Tibial nerve (tissue), 4 donors: ENCODE measurements around the gene GABRB2. TPM values are rescaled to one million over a fixed set of nuclear protein-coding genes. Genes with fewer than 3 reads are reported as not detected.

Source experiments
- DNase-seq, 2 donors: peaks; one replicate each; pipeline ENCODE4 v3.0.0-alpha.2; 2019; ENCODE audit warnings: low spot score in 2 of 2
- H3K27ac ChIP-seq, 4 donors: fragments of 200-600 bp; sonication (generic) in 3 of 4; one replicate each; pipeline ENCODE4 v1.5.1; 2017 to 2019; ENCODE audit warnings: mild to moderate bottlenecking in 1 of 4
- H3K27me3 ChIP-seq, 2 donors: fragments of 200-600 bp; sonication (generic) in 1 of 2; one replicate each; pipeline versions ENCODE4 v1.5.1 to v1.6.0; 2017 to 2019
- H3K36me3 ChIP-seq, 3 donors: fragments of 200-600 bp; sonication (generic); one replicate each; pipeline ENCODE4 v1.5.1; 2018 to 2019
- H3K4me1 ChIP-seq, 4 donors: fragments of 200-600 bp; sonication (generic) in 3 of 4; one replicate each; pipeline ENCODE4 v1.5.1; 2017 to 2019
- H3K4me3 ChIP-seq, 4 donors: fragments of 200-600 bp; sonication (generic) in 3 of 4; one replicate each; pipeline ENCODE4 v1.5.1; 2017 to 2019; ENCODE audit warnings: mild to moderate bottlenecking in 1 of 4, moderate library complexity in 1 of 4
- H3K9me3 ChIP-seq, 4 donors: fragments of 200-600 bp; sonication (generic) in 3 of 4; one replicate each; pipeline ENCODE4 v1.5.1; 2017 to 2019
- EP300 ChIP-seq, 2 donors: sonication (generic); formaldehyde crosslinking; IDR thresholded peaks; one replicate each; pipeline ENCODE4 v1.6.1; 2017; ENCODE audit warnings: antibody characterized with exemption in 2 of 2, mild to moderate bottlenecking in 1 of 2
- POLR2A ChIP-seq, 2 donors: fragments of 450-650 bp; IDR thresholded peaks; one replicate each; pipeline ENCODE4 v1.6.1; 2017; ENCODE audit warnings: antibody characterized with exemption in 2 of 2, mild to moderate bottlenecking in 2 of 2, moderate library complexity in 2 of 2
- WGBS, 2 donors: methylation state at CpG; one replicate each; pipeline ENCODE4 v1.1.5; 2018; 5-methylcytosine and 5-hydroxymethylcytosine counted together
- total RNA-seq, 4 donors: library from RNA; depleted of rRNA; stranded (reverse); fragments of >200 nt; gene quantifications; one replicate each; pipeline ENCODE4 v1.1.0, GENCODE V29; 2016
- TF ChIP-seq, protein P1 (sequence below), 5 experiments: fragments of 200-600 bp in 3 of 5; fragments of 450-650 bp in 2 of 5; sonication (generic) in 3 of 5; IDR thresholded peaks; one replicate each; pipeline ENCODE4 v1.5.1; 2016 to 2019; ENCODE audit warnings: antibody characterized with exemption in 5 of 5, mild to moderate bottlenecking in 3 of 5, moderate library complexity in 2 of 5

The GABRB2 gene
- total RNA-seq, 4 donors from 2014 or later = 0.39 to 3.9 (median 3.0) TPM

DNA sequence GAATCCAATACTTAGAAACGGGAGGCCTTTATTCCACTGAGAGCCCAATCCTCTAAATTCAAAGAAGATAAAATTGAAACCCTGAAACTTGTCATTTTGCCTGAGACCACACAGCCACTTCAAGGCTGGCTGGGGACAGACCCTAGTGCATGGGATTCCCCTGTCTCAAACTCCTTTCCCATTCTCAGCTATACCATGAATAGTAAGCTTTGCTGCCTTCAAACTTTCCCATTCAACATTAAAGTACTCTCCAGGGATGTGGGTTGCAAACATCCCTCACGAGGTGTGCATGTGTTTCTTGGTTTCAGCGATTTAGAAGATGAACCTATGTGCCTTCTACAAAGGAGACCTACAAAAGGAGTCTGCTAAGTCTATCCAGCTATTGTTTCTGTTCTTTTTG is 64.6 kb downstream of the GABRB2 start:
- DNase-seq = no peak
- TF ChIP-seq EP300 (IDR thresholded peaks at IDR 0.05) (no peak), POLR2A (IDR thresholded peaks at IDR 0.05) (no peak)
- TF ChIP-seq, protein P1, sequence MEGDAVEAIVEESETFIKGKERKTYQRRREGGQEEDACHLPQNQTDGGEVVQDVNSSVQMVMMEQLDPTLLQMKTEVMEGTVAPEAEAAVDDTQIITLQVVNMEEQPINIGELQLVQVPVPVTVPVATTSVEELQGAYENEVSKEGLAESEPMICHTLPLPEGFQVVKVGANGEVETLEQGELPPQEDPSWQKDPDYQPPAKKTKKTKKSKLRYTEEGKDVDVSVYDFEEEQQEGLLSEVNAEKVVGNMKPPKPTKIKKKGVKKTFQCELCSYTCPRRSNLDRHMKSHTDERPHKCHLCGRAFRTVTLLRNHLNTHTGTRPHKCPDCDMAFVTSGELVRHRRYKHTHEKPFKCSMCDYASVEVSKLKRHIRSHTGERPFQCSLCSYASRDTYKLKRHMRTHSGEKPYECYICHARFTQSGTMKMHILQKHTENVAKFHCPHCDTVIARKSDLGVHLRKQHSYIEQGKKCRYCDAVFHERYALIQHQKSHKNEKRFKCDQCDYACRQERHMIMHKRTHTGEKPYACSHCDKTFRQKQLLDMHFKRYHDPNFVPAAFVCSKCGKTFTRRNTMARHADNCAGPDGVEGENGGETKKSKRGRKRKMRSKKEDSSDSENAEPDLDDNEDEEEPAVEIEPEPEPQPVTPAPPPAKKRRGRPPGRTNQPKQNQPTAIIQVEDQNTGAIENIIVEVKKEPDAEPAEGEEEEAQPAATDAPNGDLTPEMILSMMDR (IDR thresholded peaks at IDR 0.05) = no peak
- Histone ChIP-seq H3K36me3 (no peaks in the 10 kb centered on the region), H3K9me3 (no peaks in the 10 kb centered on the region), H3K27ac (no peak overlapping the region), H3K4me1 (no peaks in the 10 kb centered on the region), H3K27me3 (no peaks in the 10 kb centered on the region), H3K4me3 (no peak overlapping the region)
- 59 to 65% methylated on average over 3 of the region's 3 CpGs for WGBS, 2 donors

GRCh38 chr5:161471211-161471950 is 75.1 kb downstream of the GABRB2 start:
- WGBS, 2 donors = 72 to 75% methylated on average over 4 of the region's 4 CpGs
- DNase-seq = no peak
- H3K4me3 ChIP-seq = no peak overlapping the region

GRCh38 chr5:161467703-161468102 is 78.8 kb downstream of the GABRB2 start:
- no peak overlapping the region for H3K27ac ChIP-seq
- no peak overlapping the region for H3K4me3 ChIP-seq
- no peaks in the 10 kb centered on the region for H3K27me3 ChIP-seq
- no peaks in the 10 kb centered on the region for H3K36me3 ChIP-seq
- WGBS, 2 donors = 78 to 93% methylated on average over 1 of the region's 1 CpG
- no peak for DNase-seq
- TF ChIP-seq, protein P1 (IDR thresholded peaks at IDR 0.05) = no peak
- TF ChIP-seq EP300 (IDR thresholded peaks at IDR 0.05) (no peak), POLR2A (IDR thresholded peaks at IDR 0.05) (no peak)
- no peaks in the 10 kb centered on the region for H3K9me3 ChIP-seq
- H3K4me1 ChIP-seq = no peaks in the 10 kb centered on the region

More at GRCh38 chr5:161471211-161471950, 75.1 kb downstream of the GABRB2 start:
- Histone ChIP-seq H3K4me1 (no peaks in the 10 kb centered on the region), H3K27ac (no peak overlapping the region), H3K36me3 (no peaks in the 10 kb centered on the region), H3K27me3 (no peaks in the 10 kb centered on the region), H3K9me3 (peaks cover 0 to 8% (median 0%) of the 10 kb centered on the region in 4 donors)
- TF ChIP-seq POLR2A (IDR thresholded peaks at IDR 0.05) (no peak), EP300 (IDR thresholded peaks at IDR 0.05) (no peak)
- TF ChIP-seq, protein P1 (IDR thresholded peaks at IDR 0.05) = no peak

DNA sequence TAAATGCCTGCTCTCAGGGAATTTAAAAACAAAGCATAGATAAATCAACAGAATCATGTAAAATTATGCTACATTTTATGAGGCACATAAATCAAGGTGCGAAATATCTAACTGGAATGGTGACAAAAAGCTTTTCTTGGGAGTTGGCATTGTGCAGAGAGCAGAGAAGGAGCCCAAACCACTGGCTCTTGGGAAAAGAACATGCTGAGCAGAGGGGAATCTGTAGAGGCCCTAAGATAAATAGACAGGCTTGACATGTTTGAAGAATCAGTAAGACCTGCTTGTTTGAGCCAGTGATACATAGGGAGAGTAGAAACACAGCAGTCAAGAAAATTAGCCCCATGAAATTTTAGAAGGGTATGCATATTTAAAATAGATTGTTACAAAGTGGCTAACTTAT is 85.8 kb downstream of the GABRB2 start:
- TF ChIP-seq EP300 (IDR thresholded peaks at IDR 0.05) (no peak), POLR2A (IDR thresholded peaks at IDR 0.05) (no peak)
- TF ChIP-seq, protein P1 (IDR thresholded peaks at IDR 0.05) = no peak
- DNase-seq = no peak
- H3K27ac ChIP-seq = no peak overlapping the region

GRCh38 chr5:161446655-161447054 is 99.9 kb downstream of the GABRB2 start:
- Histone ChIP-seq H3K4me3 (no peak overlapping the region), H3K27me3 (no peaks in the 10 kb centered on the region), H3K36me3 (no peaks in the 10 kb centered on the region), H3K27ac (no peak overlapping the region), H3K9me3 (no peaks in the 10 kb centered on the region), H3K4me1 (no peaks in the 10 kb centered on the region)
- TF ChIP-seq POLR2A (IDR thresholded peaks at IDR 0.05) = no peak
- TF ChIP-seq, protein P1 (IDR thresholded peaks at IDR 0.05) = no peak
- no peak for TF ChIP-seq EP300 (IDR thresholded peaks at IDR 0.05)
- no peak for DNase-seq
- 86 to 89% methylated on average over 1 of the region's 1 CpG for WGBS, 2 donors

More for the DNA sequence above, 85.8 kb downstream of the GABRB2 start:
- no peak overlapping the region for H3K4me3 ChIP-seq
- no peaks in the 10 kb centered on the region for H3K4me1 ChIP-seq
- no peaks in the 10 kb centered on the region for H3K27me3 ChIP-seq
- H3K9me3 ChIP-seq = no peaks in the 10 kb centered on the region
- WGBS, 2 donors = 93 to 94% methylated on average over 1 of the region's 1 CpG
- H3K36me3 ChIP-seq = no peaks in the 10 kb centered on the region
